ENCODE results near the gene AURKAIP1. TPM values are rescaled to one million over a fixed set of nuclear protein-coding genes. Genes with fewer than 3 reads are reported as not detected.

AURKAIP1 gene
- total and polyA plus RNA-seq, 2 of the 13 experiments (the other 11 are each of a cell fraction or from before 2014, with no cell fraction given), result 69.5 to 175 TPM

- TF ChIP-seq ZNF878 (CRISPR knock-in tag; IDR thresholded peaks at IDR 0.05), result no peak
- TF ChIP-seq, protein P1, sequence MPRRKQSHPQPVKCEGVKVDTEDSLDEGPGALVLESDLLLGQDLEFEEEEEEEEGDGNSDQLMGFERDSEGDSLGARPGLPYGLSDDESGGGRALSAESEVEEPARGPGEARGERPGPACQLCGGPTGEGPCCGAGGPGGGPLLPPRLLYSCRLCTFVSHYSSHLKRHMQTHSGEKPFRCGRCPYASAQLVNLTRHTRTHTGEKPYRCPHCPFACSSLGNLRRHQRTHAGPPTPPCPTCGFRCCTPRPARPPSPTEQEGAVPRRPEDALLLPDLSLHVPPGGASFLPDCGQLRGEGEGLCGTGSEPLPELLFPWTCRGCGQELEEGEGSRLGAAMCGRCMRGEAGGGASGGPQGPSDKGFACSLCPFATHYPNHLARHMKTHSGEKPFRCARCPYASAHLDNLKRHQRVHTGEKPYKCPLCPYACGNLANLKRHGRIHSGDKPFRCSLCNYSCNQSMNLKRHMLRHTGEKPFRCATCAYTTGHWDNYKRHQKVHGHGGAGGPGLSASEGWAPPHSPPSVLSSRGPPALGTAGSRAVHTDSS (CRISPR knock-in tag; conservative IDR thresholded peaks at IDR 0.05), result 0 out of 2 replicates have a peak, but pooled peaks have one; percentile 18
- no peak for TF ChIP-seq U2AF1 (optimal IDR thresholded peaks at IDR 0.05; ENCODE audit: low read depth, low read length)
- 0 out of 2 replicates have a peak, but pooled peaks have one; percentile 72 for TF ChIP-seq EED (CRISPR knock-in tag; IDR thresholded peaks at IDR 0.05)
- TF ChIP-seq, protein P2, sequence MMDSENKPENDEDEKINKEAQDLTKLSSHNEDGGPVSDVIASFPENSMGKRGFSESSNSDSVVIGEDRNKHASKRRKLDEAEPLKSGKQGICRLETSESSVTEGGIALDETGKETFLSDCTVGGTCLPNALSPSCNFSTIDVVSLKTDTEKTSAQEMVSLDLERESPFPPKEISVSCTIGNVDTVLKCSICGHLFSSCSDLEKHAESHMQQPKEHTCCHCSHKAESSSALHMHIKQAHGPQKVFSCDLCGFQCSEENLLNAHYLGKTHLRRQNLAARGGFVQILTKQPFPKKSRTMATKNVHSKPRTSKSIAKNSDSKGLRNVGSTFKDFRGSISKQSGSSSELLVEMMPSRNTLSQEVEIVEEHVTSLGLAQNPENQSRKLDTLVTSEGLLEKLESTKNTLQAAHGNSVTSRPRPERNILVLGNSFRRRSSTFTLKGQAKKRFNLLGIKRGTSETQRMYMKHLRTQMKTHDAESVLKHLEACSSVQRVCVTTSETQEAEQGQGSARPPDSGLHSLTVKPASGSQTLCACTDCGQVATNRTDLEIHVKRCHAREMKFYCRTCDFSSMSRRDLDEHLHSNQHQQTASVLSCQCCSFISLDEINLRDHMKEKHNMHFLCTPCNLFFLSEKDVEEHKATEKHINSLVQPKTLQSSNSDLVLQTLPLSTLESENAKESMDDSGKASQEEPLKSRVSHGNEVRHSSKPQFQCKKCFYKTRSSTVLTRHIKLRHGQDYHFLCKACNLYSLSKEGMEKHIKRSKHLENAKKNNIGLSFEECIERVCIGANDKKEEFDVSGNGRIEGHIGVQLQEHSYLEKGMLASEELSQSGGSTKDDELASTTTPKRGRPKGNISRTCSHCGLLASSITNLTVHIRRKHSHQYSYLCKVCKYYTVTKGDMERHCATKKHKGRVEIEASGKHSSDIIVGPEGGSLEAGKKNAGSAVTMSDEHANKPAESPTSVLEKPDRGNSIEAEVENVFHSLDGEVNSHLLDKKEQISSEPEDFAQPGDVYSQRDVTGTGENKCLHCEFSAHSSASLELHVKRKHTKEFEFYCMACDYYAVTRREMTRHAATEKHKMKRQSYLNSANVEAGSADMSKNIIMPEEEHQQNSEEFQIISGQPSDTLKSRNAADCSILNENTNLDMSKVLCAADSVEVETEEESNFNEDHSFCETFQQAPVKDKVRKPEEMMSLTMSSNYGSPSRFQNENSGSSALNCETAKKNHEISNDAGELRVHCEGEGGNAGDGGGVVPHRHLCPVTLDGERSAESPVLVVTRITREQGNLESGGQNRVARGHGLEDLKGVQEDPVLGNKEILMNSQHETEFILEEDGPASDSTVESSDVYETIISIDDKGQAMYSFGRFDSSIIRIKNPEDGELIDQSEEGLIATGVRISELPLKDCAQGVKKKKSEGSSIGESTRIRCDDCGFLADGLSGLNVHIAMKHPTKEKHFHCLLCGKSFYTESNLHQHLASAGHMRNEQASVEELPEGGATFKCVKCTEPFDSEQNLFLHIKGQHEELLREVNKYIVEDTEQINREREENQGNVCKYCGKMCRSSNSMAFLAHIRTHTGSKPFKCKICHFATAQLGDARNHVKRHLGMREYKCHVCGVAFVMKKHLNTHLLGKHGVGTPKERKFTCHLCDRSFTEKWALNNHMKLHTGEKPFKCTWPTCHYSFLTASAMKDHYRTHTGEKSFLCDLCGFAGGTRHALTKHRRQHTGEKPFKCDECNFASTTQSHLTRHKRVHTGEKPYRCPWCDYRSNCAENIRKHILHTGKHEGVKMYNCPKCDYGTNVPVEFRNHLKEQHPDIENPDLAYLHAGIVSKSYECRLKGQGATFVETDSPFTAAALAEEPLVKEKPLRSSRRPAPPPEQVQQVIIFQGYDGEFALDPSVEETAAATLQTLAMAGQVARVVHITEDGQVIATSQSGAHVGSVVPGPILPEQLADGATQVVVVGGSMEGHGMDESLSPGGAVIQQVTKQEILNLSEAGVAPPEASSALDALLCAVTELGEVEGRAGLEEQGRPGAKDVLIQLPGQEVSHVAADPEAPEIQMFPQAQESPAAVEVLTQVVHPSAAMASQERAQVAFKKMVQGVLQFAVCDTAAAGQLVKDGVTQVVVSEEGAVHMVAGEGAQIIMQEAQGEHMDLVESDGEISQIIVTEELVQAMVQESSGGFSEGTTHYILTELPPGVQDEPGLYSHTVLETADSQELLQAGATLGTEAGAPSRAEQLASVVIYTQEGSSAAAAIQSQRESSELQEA (CRISPR knock-in tag; IDR thresholded peaks at IDR 0.05; ENCODE audit: not compliant biosample characterization), result peak; percentile 9
- TF ChIP-seq ZNF574 (CRISPR knock-in tag; IDR thresholded peaks at IDR 0.05), result peak; percentile 72
- peak; percentile 78 for TF ChIP-seq NFYC (CRISPR knock-in tag; IDR thresholded peaks at IDR 0.05)
- TF ChIP-seq RAD51 (IDR thresholded peaks at IDR 0.05; ENCODE audit: borderline replicate concordance), result no peak
- TF ChIP-seq SOX6 (IDR thresholded peaks at IDR 0.05), result no peak
- peak; percentile 34; the same call in 1 of the 2 replicates for TF ChIP-seq SOX6 (CRISPR knock-in tag; IDR thresholded peaks at IDR 0.05)
- TF ChIP-seq HES4 (CRISPR knock-in tag; IDR thresholded peaks at IDR 0.05; ENCODE audit: borderline replicate concordance), result peak; percentile 45; the same call in 1 of the 2 replicates
- no peak for TF ChIP-seq PTBP1 (IDR thresholded peaks at IDR 0.05; ENCODE audit: low read depth, low read length, poor library complexity, severe bottlenecking)
- TF ChIP-seq, protein P3, sequence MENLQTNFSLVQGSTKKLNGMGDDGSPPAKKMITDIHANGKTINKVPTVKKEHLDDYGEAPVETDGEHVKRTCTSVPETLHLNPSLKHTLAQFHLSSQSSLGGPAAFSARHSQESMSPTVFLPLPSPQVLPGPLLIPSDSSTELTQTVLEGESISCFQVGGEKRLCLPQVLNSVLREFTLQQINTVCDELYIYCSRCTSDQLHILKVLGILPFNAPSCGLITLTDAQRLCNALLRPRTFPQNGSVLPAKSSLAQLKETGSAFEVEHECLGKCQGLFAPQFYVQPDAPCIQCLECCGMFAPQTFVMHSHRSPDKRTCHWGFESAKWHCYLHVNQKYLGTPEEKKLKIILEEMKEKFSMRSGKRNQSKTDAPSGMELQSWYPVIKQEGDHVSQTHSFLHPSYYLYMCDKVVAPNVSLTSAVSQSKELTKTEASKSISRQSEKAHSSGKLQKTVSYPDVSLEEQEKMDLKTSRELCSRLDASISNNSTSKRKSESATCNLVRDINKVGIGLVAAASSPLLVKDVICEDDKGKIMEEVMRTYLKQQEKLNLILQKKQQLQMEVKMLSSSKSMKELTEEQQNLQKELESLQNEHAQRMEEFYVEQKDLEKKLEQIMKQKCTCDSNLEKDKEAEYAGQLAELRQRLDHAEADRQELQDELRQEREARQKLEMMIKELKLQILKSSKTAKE (CRISPR knock-in tag; IDR thresholded peaks at IDR 0.05; ENCODE audit: borderline replicate concordance), result no peak
Measured at GRCh38 chr1:1324524-1325287, 50.3 kb downstream of the AURKAIP1 start, which contains the start of the genes CPTP and INTS11 (continued).
